GM19452 (cell line): ENCODE results near the gene LMF1.
"Not testable (repeated sequence)": the region's sequence is repeated elsewhere in the genome, so short reads cannot be mapped to it uniquely, and the experiment has no call there.

Experiments used
- ATAC-seq: cut with Tn5 transposase; IDR thresholded peaks from one replicate; pipeline ENCODE4 v1.9.1; 2021; ENCODE audit not compliant: unreplicated experiment

Gene LMF1

GRCh38 chr16:953818-954217 lies 17.0 kb downstream of the LMF1 start:
- ATAC-seq: not testable (repeated sequence)

- no peak for ATAC-seq
Measured at GRCh38 chr16:952321-952720, 18.5 kb downstream of the LMF1 start.

- ATAC-seq: no peak
Measured at GRCh38 chr16:951660-952301, 19.0 kb downstream of the LMF1 start.

- not testable (repeated sequence) for ATAC-seq
Measured at GRCh38 chr16:950733-951573, 19.8 kb downstream of the LMF1 start.

- not testable (repeated sequence) for ATAC-seq
Measured at GRCh38 chr16:948767-949166, 22.0 kb downstream of the LMF1 start.

- not testable (repeated sequence) for ATAC-seq
Measured at GRCh38 chr16:947922-948303, 22.9 kb downstream of the LMF1 start.

- ATAC-seq: no peak
Measured at GRCh38 chr16:947255-947921, 23.4 kb downstream of the LMF1 start.

- no peak for ATAC-seq
Measured at GRCh38 chr16:946048-946395, 24.8 kb downstream of the LMF1 start.

GRCh38 chr16:945271-946047 lies 25.3 kb downstream of the LMF1 start:
- ATAC-seq: no peak

- no peak for ATAC-seq
Measured at GRCh38 chr16:943971-944370, 26.8 kb downstream of the LMF1 start.

- ATAC-seq: no peak
Measured at GRCh38 chr16:942436-943060, 28.2 kb downstream of the LMF1 start.

- no peak for ATAC-seq
Measured at GRCh38 chr16:939941-940340, 30.8 kb downstream of the LMF1 start.

- no peak for ATAC-seq
Measured at GRCh38 chr16:939311-939710, 31.5 kb downstream of the LMF1 start.

GRCh38 chr16:938752-939151 lies 32.0 kb downstream of the LMF1 start:
- no peak for ATAC-seq

GRCh38 chr16:938136-938535 lies 32.6 kb downstream of the LMF1 start:
- ATAC-seq: no peak

GRCh38 chr16:937723-938122 lies 33.1 kb downstream of the LMF1 start:
- ATAC-seq: no peak

- no peak for ATAC-seq
Measured at GRCh38 chr16:937311-937710, 33.5 kb downstream of the LMF1 start.

GRCh38 chr16:935684-936083 lies 35.1 kb downstream of the LMF1 start:
- ATAC-seq: no peak

GRCh38 chr16:934178-934577 lies 36.6 kb downstream of the LMF1 start:
- no peak for ATAC-seq

GRCh38 chr16:933581-933980 lies 37.2 kb downstream of the LMF1 start:
- no peak for ATAC-seq

GRCh38 chr16:932831-933330 lies 37.9 kb downstream of the LMF1 start:
- no peak for ATAC-seq
